Karpas-422 (cell line): ENCODE data around the gene SIGLEC14. TPM values are rescaled to one million over a fixed set of nuclear protein-coding genes. Genes with fewer than 3 reads are reported as not detected.

ENCODE experiments used
- DNase-seq: peaks from one replicate; pipeline ENCODE4 v3.0.0-alpha.2; 2015
- H2AFZ ChIP-seq: fragments of 200-600 bp; sonication (generic); 2 replicates; pipeline ENCODE4 v1.6.1; 2014; ENCODE audit warnings: antibody characterized with exemption, low read length, mixed read lengths
- H3K27ac ChIP-seq: fragments of 200-600 bp; sonication (generic); 2 replicates; pipeline ENCODE4 v1.5.1; 2014; ENCODE audit warnings: mild to moderate bottlenecking, low read length, moderate library complexity
- H3K27me3 ChIP-seq: fragments of 200-600 bp; sonication (generic); 2 replicates; pipeline ENCODE4 v1.6.1; 2014; ENCODE audit warnings: low read length, mixed read lengths
- H3K36me3 ChIP-seq: fragments of 200-600 bp; sonication (generic); 2 replicates; pipeline ENCODE4 v1.6.1; 2014; ENCODE audit warnings: low read length, mixed read lengths; ENCODE audit not compliant: insufficient read depth
- H3K4me1 ChIP-seq: fragments of 200-600 bp; sonication (generic); 2 replicates; pipeline ENCODE4 v1.6.1; 2014; ENCODE audit warnings: mild to moderate bottlenecking, low read length, mixed read lengths
- H3K4me2 ChIP-seq: fragments of 200-600 bp; sonication (generic); 2 replicates; pipeline ENCODE4 v1.6.1; 2014; ENCODE audit warnings: low read length, low read depth, mild to moderate bottlenecking; ENCODE audit not compliant: poor library complexity, severe bottlenecking
- H3K4me3 ChIP-seq: fragments of 200-600 bp; sonication (generic); 2 replicates; pipeline ENCODE4 v1.5.1; 2014; ENCODE audit warnings: mild to moderate bottlenecking, antibody characterized with exemption, low read length, mixed read lengths
- H3K79me2 ChIP-seq: fragments of 200-600 bp; sonication (generic); 2 replicates; pipeline ENCODE4 v1.6.1; 2014; ENCODE audit warnings: mild to moderate bottlenecking, low read length, mixed read lengths
- H3K9ac ChIP-seq: fragments of 200-600 bp; sonication (generic); 2 replicates; pipeline ENCODE4 v1.6.0; 2014; ENCODE audit warnings: low read length
- H3K9me2 ChIP-seq: fragments of 200-600 bp; sonication (generic), shearing (Covaris generic); replicated peaks from 2 replicates; pipeline ENCODE4 v1.6.0; 2014; ENCODE audit warnings: mild to moderate bottlenecking, low read length, moderate library complexity; ENCODE audit not compliant: insufficient read depth
- H3K9me3 ChIP-seq: fragments of 300-700, 200-600 bp; sonication (generic); 2 replicates; pipeline ENCODE4 v1.6.1; 2014; ENCODE audit warnings: low read length, mixed read lengths
- H4K20me1 ChIP-seq: fragments of 200-600 bp; sonication (generic); 2 replicates; pipeline ENCODE4 v1.6.1; 2014; ENCODE audit warnings: mild to moderate bottlenecking, antibody characterized with exemption, low read length, low read depth; ENCODE audit not compliant: insufficient read depth
- total RNA-seq: library from RNA; depleted of rRNA; stranded (reverse); fragments of >200 nt; shearing (Covaris generic); gene quantifications from 2 replicates; pipeline ENCODE4 v1.2.3, GENCODE V29; 2014; ENCODE audit warnings: low replicate concordance

SIGLEC14 gene
- total RNA-seq, 1 experiment from 2014 or later: 1.0 TPM

GRCh38 chr19:51691584-51692428 lies 45.2 kb upstream of the SIGLEC14 start:
- H3K27ac ChIP-seq: no peak overlapping the region
- no peaks in the 10 kb centered on the region for H3K36me3 ChIP-seq
- H2AFZ ChIP-seq: no peak overlapping the region
- H3K27me3 ChIP-seq: no peaks in the 10 kb centered on the region
- no peaks in the 10 kb centered on the region for H3K9me3 ChIP-seq
- peak overlapping the region; percentile 95 for H3K4me2 ChIP-seq
- H4K20me1 ChIP-seq: no peaks in the 10 kb centered on the region
- H3K9me2 ChIP-seq: no peaks in the 10 kb centered on the region
- no peak overlapping the region; the same call in 1 of the 2 replicates for H3K4me3 ChIP-seq
- H3K4me1 ChIP-seq: peaks cover 19% of the 10 kb centered on the region
- peak overlapping the region; percentile 84 for H3K9ac ChIP-seq
- no peaks in the 10 kb centered on the region for H3K79me2 ChIP-seq
- peak; percentile 51 for DNase-seq

GRCh38 chr19:51691074-51691583 lies 44.5 kb upstream of the SIGLEC14 start:
- no peaks in the 10 kb centered on the region for H4K20me1 ChIP-seq
- H3K9me3 ChIP-seq: no peaks in the 10 kb centered on the region
- no peaks in the 10 kb centered on the region for H3K9me2 ChIP-seq
- H3K36me3 ChIP-seq: no peaks in the 10 kb centered on the region
- H3K4me2 ChIP-seq: peak overlapping the region; percentile 95
- DNase-seq: peak; percentile 52
- H3K27ac ChIP-seq: no peak overlapping the region
- peaks cover 19% of the 10 kb centered on the region for H3K4me1 ChIP-seq
- H3K79me2 ChIP-seq: no peaks in the 10 kb centered on the region
- peak overlapping the region; percentile 96 for H2AFZ ChIP-seq
- H3K27me3 ChIP-seq: no peaks in the 10 kb centered on the region
- H3K9ac ChIP-seq: peak overlapping the region; percentile 84
- peak overlapping the region; percentile 73 for H3K4me3 ChIP-seq

GRCh38 chr19:51690454-51691073 lies 43.9 kb upstream of the SIGLEC14 start:
- Histone ChIP-seq H3K27me3 (no peaks in the 10 kb centered on the region), H3K27ac (no peak overlapping the region)

GRCh38 chr19:51689751-51690453 lies 43.3 kb upstream of the SIGLEC14 start:
- peak overlapping the region; percentile 84 for H3K9ac ChIP-seq
- no peaks in the 10 kb centered on the region for H3K9me3 ChIP-seq
- DNase-seq: no peak
- H3K4me3 ChIP-seq: peak overlapping the region; percentile 73
- peaks cover 19% of the 10 kb centered on the region for H3K4me1 ChIP-seq
- H3K4me2 ChIP-seq: peak overlapping the region; percentile 95
- H2AFZ ChIP-seq: peak overlapping the region; percentile 96; the same call in 1 of the 2 replicates
- H3K9me2 ChIP-seq: no peaks in the 10 kb centered on the region
- H3K36me3 ChIP-seq: no peaks in the 10 kb centered on the region
- no peaks in the 10 kb centered on the region for H3K79me2 ChIP-seq
- no peak overlapping the region for H3K27ac ChIP-seq
- no peaks in the 10 kb centered on the region for H4K20me1 ChIP-seq
- H3K27me3 ChIP-seq: 0 out of 2 replicates have a peak, but pooled peaks cover under 1% of the 10 kb centered on the region

More at GRCh38 chr19:51690454-51691073, 43.9 kb upstream of the SIGLEC14 start:
- Histone ChIP-seq H3K4me1 (peaks cover 19% of the 10 kb centered on the region), H3K4me2 (peak overlapping the region; percentile 95), H3K9me2 (no peaks in the 10 kb centered on the region), H2AFZ (peak overlapping the region; percentile 96), H3K4me3 (peak overlapping the region; percentile 73), H3K36me3 (no peaks in the 10 kb centered on the region), H3K79me2 (no peaks in the 10 kb centered on the region), H3K9me3 (no peaks in the 10 kb centered on the region), H4K20me1 (no peaks in the 10 kb centered on the region), H3K9ac (peak overlapping the region; percentile 84)
- peak; percentile 86 for DNase-seq

GRCh38 chr19:51688671-51689571 lies 42.3 kb upstream of the SIGLEC14 start:
- Histone ChIP-seq H3K4me1 (peaks cover 19% of the 10 kb centered on the region), H2AFZ (no peak overlapping the region), H3K27ac (no peak overlapping the region), H3K9me2 (no peaks in the 10 kb centered on the region), H3K4me2 (no peak overlapping the region), H3K79me2 (no peaks in the 10 kb centered on the region), H3K4me3 (no peak overlapping the region), H3K9me3 (no peaks in the 10 kb centered on the region), H3K27me3 (0 out of 2 replicates have a peak, but pooled peaks cover 3% of the 10 kb centered on the region), H3K36me3 (no peaks in the 10 kb centered on the region), H3K9ac (no peak overlapping the region), H4K20me1 (no peaks in the 10 kb centered on the region)
- DNase-seq: no peak

GRCh38 chr19:51687791-51688670 lies 41.4 kb upstream of the SIGLEC14 start:
- no peaks in the 10 kb centered on the region for H3K36me3 ChIP-seq
- no peak overlapping the region for H3K4me3 ChIP-seq
- no peak overlapping the region for H3K9ac ChIP-seq
- no peaks in the 10 kb centered on the region for H3K9me3 ChIP-seq
- H3K9me2 ChIP-seq: no peaks in the 10 kb centered on the region
- H3K79me2 ChIP-seq: no peaks in the 10 kb centered on the region
- peaks cover 19% of the 10 kb centered on the region for H3K4me1 ChIP-seq
- no peak overlapping the region for H2AFZ ChIP-seq
- no peak for DNase-seq
- no peaks in the 10 kb centered on the region for H4K20me1 ChIP-seq
- H3K27ac ChIP-seq: no peak overlapping the region
- no peak overlapping the region for H3K4me2 ChIP-seq
- H3K27me3 ChIP-seq: 0 out of 2 replicates have a peak, but pooled peaks cover 3% of the 10 kb centered on the region

- DNase-seq: no peak
- Histone ChIP-seq H3K79me2 (no peaks in the 10 kb centered on the region), H4K20me1 (no peaks in the 10 kb centered on the region), H3K27ac (no peak overlapping the region), H2AFZ (no peak overlapping the region), H3K4me2 (no peak overlapping the region), H3K9me3 (no peaks in the 10 kb centered on the region), H3K9ac (no peak overlapping the region), H3K4me3 (no peak overlapping the region), H3K9me2 (no peaks in the 10 kb centered on the region), H3K36me3 (no peaks in the 10 kb centered on the region), H3K4me1 (peaks cover 15% of the 10 kb centered on the region), H3K27me3 (0 out of 2 replicates have a peak, but pooled peaks cover 3% of the 10 kb centered on the region)
These were observed 39.5 kb upstream of the SIGLEC14 start for GRCh38 chr19:51686171-51686570.
